Mucosa of descending colon (tissue), 3 donors: ENCODE results near the gene MAFG. TPM values are rescaled to one million over a fixed set of nuclear protein-coding genes. Genes with fewer than 3 reads are reported as not detected.

ENCODE experiments used
- ATAC-seq: fragments of 200-7000 bp; cut with Tn5 transposase; one replicate; pipeline ENCODE4 v1.9.1; 2020; ENCODE audit warnings: mild to moderate bottlenecking, moderate library complexity
- DNase-seq, 3 donors: peaks; one replicate each; pipeline ENCODE4 v3.0.0-alpha.2; 2020
- H3K36me3 ChIP-seq: fragments of 200-600 bp; one replicate; pipeline ENCODE4 v1.8.0; 2021; ENCODE audit warnings: low read depth, mild to moderate bottlenecking
- H3K4me1 ChIP-seq: fragments of 200-600 bp; one replicate; pipeline ENCODE4 v1.8.0; 2021; ENCODE audit warnings: low read depth, mild to moderate bottlenecking
- H3K4me3 ChIP-seq: fragments of 200-600 bp; one replicate; pipeline ENCODE4 v1.8.0; 2021; ENCODE audit warnings: mild to moderate bottlenecking
- H3K9me3 ChIP-seq: fragments of 200-600 bp; one replicate; pipeline ENCODE4 v1.8.0; 2021; ENCODE audit warnings: mild to moderate bottlenecking
- CTCF ChIP-seq: fragments of 200-600 bp; IDR thresholded peaks from one replicate; pipeline ENCODE4 v1.8.0; 2022; ENCODE audit warnings: antibody characterized with exemption, mild to moderate bottlenecking
- intact Hi-C, 2 donors: fragments of 100-400 bp; cut with DNase I in 1 of 2; cut with micrococcal nuclease in 1 of 2; formaldehyde crosslinking; loops; one replicate each; pipeline versions ENCODE4 v1.11.0 to v1.11.1; 2022; cut with DNase I, micrococcal nuclease
- long read RNA-seq, 2 donors: library from polyadenylated mRNA; unstranded; transcript quantifications; one replicate each; pipeline ENCODE4 v2.0.0, GENCODE V29; 2019 to 2021
- total RNA-seq, 3 donors: library from RNA; stranded (reverse); fragmentation: NEBNext Ultra II Directional in 2 of 3; extraction: Animal tissue kit (Norgen Biotek cat#: 25700) in 2 of 3; gene quantifications; one replicate each; pipeline versions ENCODE4 v1.2.1 to v1.2.4, GENCODE V29; 2021 to 2023
- donor health status: DM: no; HTN: no; CAD: no; lungs with moderate emphysema.
- donor health status: DM: no; HTN: no; CAD: no.
- donor health status: DM: no; HTN: yes; CAD: no.

MAFG gene
- 10 to 100 TPM; 17.4 to 34.0 (median 21.1) TPM for total RNA-seq
- long read RNA-seq, donor 1, full-length matches to known transcripts = 65 of 77 reads
- long read RNA-seq, donor 1, partial matches to known transcripts = 3 of 77 reads
- long read RNA-seq, donor 1, other reads (novel, unspliced or antisense) = 9 of 77 reads
- long read RNA-seq, donor 2, partial matches to known transcripts = 0 of 4 reads
- long read RNA-seq, donor 2, other reads (novel, unspliced or antisense) = 2 of 4 reads

- H3K4me1 ChIP-seq = peaks cover 49% of the 10 kb centered on the region
Measured at GRCh38 chr17:81927653-81928543, at the start of gene MAFG. Gene MAFG (minus strand): TSS chr17:81927735. CDS start chr17:81923185, 4,550 bp downstream.

GRCh38 chr17:81976332-81977210 lies 49.0 kb upstream of the MAFG start:
- intact Hi-C loops = no loop called here
- TF ChIP-seq CTCF = no peak
- DNase-seq (peak; percentile 55 to 74 (median 67)), ATAC-seq (peak; percentile 32)
- H3K4me1 ChIP-seq = no peaks in the 10 kb centered on the region
- H3K4me3 ChIP-seq = peak overlapping the region; percentile 55
- H3K9me3 ChIP-seq = no peaks in the 10 kb centered on the region
- no peaks in the 10 kb centered on the region for H3K36me3 ChIP-seq

More at GRCh38 chr17:81927653-81928543, at the start of gene MAFG:
- ATAC-seq = peak; percentile 55
- intact Hi-C loops = no loop called here
- Histone ChIP-seq H3K9me3 (no peaks in the 10 kb centered on the region), H3K4me3 (peak within 1 kb of the TSS; percentile 84), H3K36me3 (no peaks in the 10 kb centered on the region)
- no peak for TF ChIP-seq CTCF
- peak; percentile 92 to 94 (median 93) for DNase-seq

GRCh38 chr17:81973432-81973831 lies 45.9 kb upstream of the MAFG start:
- no peak for TF ChIP-seq CTCF
- ATAC-seq (no peak), DNase-seq (no peak)
- Histone ChIP-seq H3K4me3 (no peak overlapping the region), H3K36me3 (no peaks in the 10 kb centered on the region), H3K4me1 (peaks cover under 1% of the 10 kb centered on the region), H3K9me3 (no peaks in the 10 kb centered on the region)
- intact Hi-C loops = no loop called here

- intact Hi-C loops = no loop called here
- no peak overlapping the region for H3K4me3 ChIP-seq
- no peaks in the 10 kb centered on the region for H3K36me3 ChIP-seq
- H3K9me3 ChIP-seq = no peaks in the 10 kb centered on the region
- TF ChIP-seq CTCF = no peak
- peaks cover 15% of the 10 kb centered on the region for H3K4me1 ChIP-seq
- DNase-seq (no peak), ATAC-seq (no peak)
Measured at GRCh38 chr17:81968850-81969812, 41.6 kb upstream of the MAFG start.
